ENCODE results near the gene MRPL28.
"Not testable (repeated sequence)": the region's sequence is repeated elsewhere in the genome, so short reads cannot be mapped to it uniquely, and the experiment has no call there.

MRPL28 gene

DNA sequence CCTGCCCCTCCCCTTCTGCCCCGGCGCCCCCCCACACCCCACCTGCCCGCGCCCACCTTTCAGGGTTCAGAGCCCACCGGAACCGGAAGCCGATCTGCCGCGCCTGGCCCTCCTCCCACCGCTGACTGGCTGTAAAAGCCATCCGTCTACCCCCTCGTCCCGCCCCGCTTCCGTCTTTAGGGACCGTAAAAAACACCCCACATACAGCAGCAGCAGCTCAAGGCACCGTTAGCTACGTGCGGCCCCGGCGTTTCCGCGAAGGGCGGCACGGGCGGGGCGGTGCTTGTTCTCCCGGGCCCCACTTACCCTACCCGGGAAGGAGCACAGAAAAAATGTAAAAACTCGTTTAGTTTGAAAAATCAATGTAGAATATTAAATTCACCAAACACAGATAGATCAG lies at the start of gene MRPL28:
TSS of gene MRPL28 (minus strand) at position 96 of the 400 bp plus-strand sequence. CDS start 320 bp downstream, outside the sequence.
- Histone ChIP-seq H3K4me3 (peak within 1 kb of the TSS; percentile 43 to 66 (median 55)), H3K27ac (peak within 1 kb of the TSS; percentile 9 to 61 (median 49); a peak in 18 of 22 replicates), H3K4me2 (peak within 1 kb of the TSS; percentile 84 to 98 (median 94)), H4K20me1 (peaks cover 0 to 85% (median 42%) of the 10 kb centered on the region in 11 experiments; a peak in 20 of 22 replicates), H3K36me3 (peaks cover 63 to 81% (median 72%) of the 10 kb centered on the region in 11 experiments), H3K4me1 (peaks cover 32 to 67% (median 62%) of the 10 kb centered on the region in 10 experiments), H3K27me3 (no peaks in the 10 kb centered on the region), H3K9ac (peak within 1 kb of the TSS; percentile 40 to 79 (median 69); a peak in 21 of 22 replicates), H3K9me3 (replicated peaks in 1 of 11) (no peaks in the 10 kb centered on the region)
- no peak for TF ChIP-seq Cebpa-rat (IDR thresholded peaks at IDR 0.05)

DNA sequence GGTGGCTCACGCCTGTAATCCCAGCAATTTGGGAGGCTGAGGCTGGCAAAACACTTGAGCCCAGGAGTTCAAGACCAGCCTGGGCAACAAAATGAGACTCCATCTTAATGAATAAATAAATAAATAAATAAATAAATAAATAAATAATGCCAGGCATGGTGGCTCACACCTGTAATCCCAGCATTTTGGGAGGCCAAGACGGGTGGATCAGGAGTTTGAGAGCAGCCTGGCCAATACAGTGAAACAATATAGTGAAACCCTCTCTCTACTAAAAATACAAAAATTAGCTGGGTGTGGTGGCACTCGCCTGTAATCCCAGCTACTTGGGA lies 44.8 kb upstream of the MRPL28 start:
- not testable (repeated sequence) for H3K36me3 ChIP-seq; H3K27ac ChIP-seq; H3K4me3 ChIP-seq; H3K9me3 ChIP-seq (replicated peaks in 1 of 11); H4K20me1 ChIP-seq; H3K9ac ChIP-seq; H3K4me2 ChIP-seq; H3K27me3 ChIP-seq
- H3K4me1 ChIP-seq: peaks cover under 1 to 28% (median 21%) of the 10 kb centered on the region in 10 experiments; a peak in 18 of 20 replicates

DNA sequence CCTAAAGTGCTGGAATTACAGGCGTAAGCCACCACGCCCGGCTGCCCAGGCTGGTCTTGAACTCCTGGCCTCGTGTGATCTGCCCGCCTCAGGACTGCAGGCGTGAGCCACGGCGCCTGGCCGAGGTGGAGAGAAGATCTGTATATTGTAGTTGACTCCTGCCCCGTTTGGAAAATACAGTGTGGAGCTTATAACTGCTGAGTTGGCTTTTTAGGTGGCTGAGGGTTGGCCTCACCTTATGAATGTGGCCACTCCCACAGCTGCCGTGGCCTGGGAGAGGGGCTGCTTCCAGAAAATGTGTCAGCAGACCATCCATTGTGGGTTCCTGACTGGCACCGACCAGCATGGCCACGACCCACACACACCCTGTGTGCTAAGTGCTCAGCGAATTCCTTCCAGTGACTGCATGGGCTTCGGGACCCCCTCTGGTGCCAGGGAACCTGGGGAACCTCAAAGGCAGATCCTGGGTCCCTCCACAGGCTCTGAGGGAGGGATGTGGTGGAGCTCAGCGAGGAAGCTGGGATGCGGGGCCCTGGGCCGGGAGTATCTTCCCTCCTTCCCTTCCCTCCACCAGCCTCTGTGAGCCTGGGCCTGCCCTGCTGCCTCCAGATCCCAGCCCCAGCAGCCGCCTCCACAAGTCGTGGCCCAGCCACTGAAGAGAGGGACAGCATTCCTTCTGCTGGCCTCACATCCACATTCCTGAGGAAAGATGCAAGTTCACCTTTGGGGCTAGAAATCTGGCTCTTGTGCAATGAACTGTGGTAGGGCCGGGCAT lies 44.2 kb upstream of the MRPL28 start:
- Histone ChIP-seq H3K4me3 (no peak overlapping the region), H3K9ac (no peak overlapping the region), H3K36me3 (peaks cover 0 to 5% (median 0%) of the 10 kb centered on the region in 11 experiments; a peak in 2 of 22 replicates), H3K27ac (no peak overlapping the region), H4K20me1 (no peaks in the 10 kb centered on the region), H3K27me3 (peaks cover 0 to 3% (median 0%) of the 10 kb centered on the region in 11 experiments; a peak in 1 of 22 replicates), H3K9me3 (replicated peaks in 1 of 11) (no peaks in the 10 kb centered on the region), H3K4me1 (peaks cover 6 to 34% (median 27%) of the 10 kb centered on the region in 10 experiments), H3K4me2 (no peak overlapping the region)
- TF ChIP-seq Cebpa-rat (IDR thresholded peaks at IDR 0.05): no peak

DNA sequence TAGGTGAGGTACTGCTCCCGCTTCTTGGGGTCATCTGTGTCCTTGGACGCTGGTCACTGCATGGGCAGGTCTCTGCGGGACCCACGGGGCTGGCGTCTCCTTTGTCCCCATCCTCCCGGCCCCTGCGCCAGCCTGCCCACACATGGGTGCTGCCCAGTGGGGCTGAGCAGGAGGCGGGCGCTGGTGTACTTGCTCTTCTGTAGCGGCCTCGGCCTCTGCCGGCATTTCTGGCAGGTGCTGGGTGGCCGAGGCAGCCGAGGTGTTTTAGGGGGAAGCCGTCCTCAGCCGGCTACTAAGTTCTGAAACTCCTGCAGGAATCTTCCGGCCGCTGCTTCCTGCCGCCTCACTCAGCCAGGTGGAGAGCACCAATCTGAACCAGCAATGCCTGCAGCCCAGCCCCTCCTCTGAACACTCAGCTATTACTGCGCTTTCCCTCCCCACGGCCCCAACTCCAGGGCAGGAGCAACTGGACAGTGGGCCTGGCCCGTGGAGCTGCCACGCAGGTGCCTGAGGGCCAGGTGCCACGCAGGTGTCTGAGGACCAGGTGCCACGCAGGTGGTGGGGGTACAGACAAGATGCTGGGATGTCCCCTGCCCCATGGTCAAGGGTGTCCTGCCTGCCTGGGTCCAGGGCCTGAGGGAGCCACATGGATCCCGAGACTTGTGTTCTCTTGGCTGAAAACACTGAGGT lies 41.4 kb upstream of the MRPL28 start:
- Histone ChIP-seq H3K9ac (peak overlapping the region in 3 of 11 experiments; percentile 62 to 65 (median 65); a peak in 6 of 22 replicates), H3K4me2 (peak overlapping the region in 10 of 11 experiments; percentile 3 to 88 (median 68); a peak in 19 of 22 replicates), H3K36me3 (peaks cover 0 to 9% (median 0%) of the 10 kb centered on the region in 11 experiments; a peak in 4 of 22 replicates), H3K27ac (peak overlapping the region in 2 of 11 experiments; percentile 73 to 74; a peak in 3 of 22 replicates), H3K27me3 (peaks cover 0 to 3% (median 0%) of the 10 kb centered on the region in 11 experiments; a peak in 1 of 22 replicates), H3K4me1 (peaks cover 11 to 47% (median 37%) of the 10 kb centered on the region in 10 experiments), H3K9me3 (replicated peaks in 1 of 11) (no peaks in the 10 kb centered on the region), H4K20me1 (no peaks in the 10 kb centered on the region), H3K4me3 (no peak overlapping the region)
- no peak for TF ChIP-seq Cebpa-rat (IDR thresholded peaks at IDR 0.05)

DNA sequence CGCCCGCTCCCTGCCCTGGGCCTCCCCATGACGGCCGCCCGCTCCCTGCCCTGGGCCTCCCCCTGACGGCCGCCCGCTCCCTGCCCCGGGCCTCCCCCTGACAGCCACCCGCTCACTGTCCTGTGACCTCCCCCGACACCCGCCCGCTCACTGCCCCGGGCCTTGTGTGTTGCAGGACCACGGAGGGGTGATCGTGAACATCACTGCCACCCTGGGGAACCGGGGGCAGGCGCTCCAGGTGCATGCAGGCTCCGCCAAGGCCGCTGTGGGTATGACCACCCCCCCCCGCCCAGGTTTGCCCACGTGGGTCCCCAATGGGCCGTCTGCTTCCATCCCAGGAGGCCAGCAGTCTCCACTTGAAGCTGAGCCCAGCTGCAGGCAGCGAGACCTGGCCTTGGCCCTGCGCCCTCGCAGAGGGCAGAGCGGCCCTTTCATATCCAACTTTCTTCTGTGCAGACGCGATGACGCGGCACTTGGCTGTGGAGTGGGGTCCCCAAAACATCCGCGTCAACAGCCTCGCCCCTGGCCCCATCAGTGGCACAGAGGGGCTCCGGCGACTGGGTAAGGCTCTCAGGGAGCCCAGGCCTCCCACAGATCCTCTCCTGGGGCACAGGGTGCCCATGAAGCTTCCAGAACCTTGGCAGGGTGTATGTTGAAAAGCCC lies 40.3 kb upstream of the MRPL28 start:
- no peaks in the 10 kb centered on the region for H4K20me1 ChIP-seq
- H3K36me3 ChIP-seq: peaks cover 0 to 9% (median 0%) of the 10 kb centered on the region in 11 experiments; a peak in 4 of 22 replicates
- no peaks in the 10 kb centered on the region for H3K9me3 ChIP-seq (replicated peaks in 1 of 11)
- H3K27me3 ChIP-seq: peaks cover 0 to 3% (median 0%) of the 10 kb centered on the region in 11 experiments; a peak in 1 of 22 replicates
- peak overlapping the region in 8 of 11 experiments; percentile 23 to 65 (median 48); a peak in 11 of 22 replicates for H3K9ac ChIP-seq
- no peak overlapping the region for H3K4me3 ChIP-seq
- peak overlapping the region in 8 of 11 experiments; percentile 32 to 74 (median 59); a peak in 15 of 22 replicates for H3K27ac ChIP-seq
- H3K4me2 ChIP-seq: peak overlapping the region in 10 of 11 experiments; percentile 33 to 88 (median 68); a peak in 18 of 22 replicates
- H3K4me1 ChIP-seq: peaks cover 11 to 54% (median 46%) of the 10 kb centered on the region in 10 experiments
- TF ChIP-seq Cebpa-rat (IDR thresholded peaks at IDR 0.05): no peak

DNA sequence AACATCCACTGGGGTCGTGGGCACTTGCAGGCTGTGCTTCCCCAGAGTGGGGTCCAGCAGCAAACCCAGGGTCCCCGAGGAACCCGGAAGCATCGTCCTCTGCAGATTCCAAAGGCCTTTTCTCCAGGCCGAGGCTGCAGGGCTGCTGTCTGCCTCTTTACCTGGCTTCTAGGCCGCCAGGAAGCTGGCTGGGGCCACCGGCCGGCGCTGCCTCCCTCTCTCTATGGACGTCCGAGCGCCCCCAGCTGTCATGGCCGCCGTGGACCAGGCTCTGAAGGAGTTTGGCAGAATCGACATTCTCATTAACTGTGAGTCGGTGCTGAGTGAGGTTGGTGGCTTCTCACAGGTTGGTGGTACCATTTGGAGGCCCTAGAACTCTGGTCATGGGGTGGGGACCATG lies 36.9 kb upstream of the MRPL28 start:
- peaks cover 0 to 3% (median 0%) of the 10 kb centered on the region in 11 experiments; a peak in 1 of 22 replicates for H3K27me3 ChIP-seq
- peaks cover 0 to 9% (median 0%) of the 10 kb centered on the region in 11 experiments; a peak in 4 of 22 replicates for H3K36me3 ChIP-seq
- peaks cover 17 to 68% (median 61%) of the 10 kb centered on the region in 10 experiments for H3K4me1 ChIP-seq
- no peaks in the 10 kb centered on the region for H3K9me3 ChIP-seq (replicated peaks in 1 of 11)
- no peak overlapping the region for H3K4me3 ChIP-seq
- TF ChIP-seq Cebpa-rat (IDR thresholded peaks at IDR 0.05): no peak
- H3K9ac ChIP-seq: no peak overlapping the region
- H4K20me1 ChIP-seq: no peaks in the 10 kb centered on the region
- no peak overlapping the region for H3K27ac ChIP-seq
- H3K4me2 ChIP-seq: no peak overlapping the region

DNA sequence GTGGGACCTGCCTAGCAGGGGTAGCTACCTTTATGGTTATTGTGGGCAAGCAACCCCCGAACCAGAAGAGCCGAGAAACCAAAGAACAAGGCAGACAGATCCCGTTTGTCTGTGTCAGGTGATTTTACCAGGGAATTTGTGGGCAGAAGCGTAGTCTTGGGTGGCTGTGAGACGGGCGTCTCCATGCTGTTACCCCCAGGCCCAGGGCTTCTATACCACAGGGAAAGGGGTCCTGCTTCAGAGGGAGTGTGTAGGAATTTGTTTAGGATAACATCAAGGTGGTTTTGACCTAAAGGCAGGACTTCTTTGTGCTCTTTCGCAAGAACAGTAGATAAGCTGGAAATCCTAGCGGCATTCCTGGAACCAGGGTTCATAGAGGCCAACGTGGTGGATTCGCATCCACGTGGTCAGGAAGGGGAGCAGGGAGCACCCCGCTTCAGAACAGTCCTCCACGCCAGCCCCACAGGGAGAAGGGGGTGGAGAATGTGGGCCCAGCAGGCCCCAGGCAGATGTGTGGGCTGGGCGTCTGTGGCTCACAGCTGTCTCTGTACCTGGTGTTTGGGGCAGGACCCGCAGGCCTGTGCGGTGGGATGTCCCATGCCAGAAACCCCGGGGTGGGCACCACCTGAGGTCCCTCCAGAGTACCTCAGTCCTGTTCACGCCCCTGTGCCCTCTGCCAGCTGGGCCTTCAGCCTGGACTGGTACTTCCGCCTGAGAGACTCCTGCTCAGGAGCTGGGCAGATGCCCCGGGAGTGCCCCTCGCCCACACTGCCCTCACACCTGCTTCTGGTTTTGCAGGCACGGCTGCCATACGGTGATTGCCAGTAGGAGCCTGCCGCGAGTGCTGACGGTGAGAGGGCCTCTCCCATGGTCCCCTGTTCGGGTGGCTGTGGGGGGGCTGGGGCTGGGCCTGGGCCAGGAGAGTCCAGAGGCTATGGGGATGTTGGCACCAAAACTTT lies 35.5 kb upstream of the MRPL28 start:
- Histone ChIP-seq H3K36me3 (peaks cover 0 to 5% (median 0%) of the 10 kb centered on the region in 11 experiments; a peak in 2 of 22 replicates), H4K20me1 (no peaks in the 10 kb centered on the region), H3K27ac (no peak overlapping the region; a peak in 1 of 22 replicates), H3K9me3 (replicated peaks in 1 of 11) (no peaks in the 10 kb centered on the region), H3K4me1 (peaks cover 18 to 58% (median 50%) of the 10 kb centered on the region in 10 experiments), H3K27me3 (no peaks in the 10 kb centered on the region; a peak in 1 of 22 replicates), H3K4me2 (peak overlapping the region; percentile 17 to 74 (median 59); a peak in 18 of 22 replicates), H3K4me3 (no peak overlapping the region), H3K9ac (peak overlapping the region in 10 of 11 experiments; percentile 14 to 56 (median 44); a peak in 10 of 22 replicates)
- no peak for TF ChIP-seq Cebpa-rat (IDR thresholded peaks at IDR 0.05)
